ENCODE data around the gene TTC33.

TTC33 gene

DNA sequence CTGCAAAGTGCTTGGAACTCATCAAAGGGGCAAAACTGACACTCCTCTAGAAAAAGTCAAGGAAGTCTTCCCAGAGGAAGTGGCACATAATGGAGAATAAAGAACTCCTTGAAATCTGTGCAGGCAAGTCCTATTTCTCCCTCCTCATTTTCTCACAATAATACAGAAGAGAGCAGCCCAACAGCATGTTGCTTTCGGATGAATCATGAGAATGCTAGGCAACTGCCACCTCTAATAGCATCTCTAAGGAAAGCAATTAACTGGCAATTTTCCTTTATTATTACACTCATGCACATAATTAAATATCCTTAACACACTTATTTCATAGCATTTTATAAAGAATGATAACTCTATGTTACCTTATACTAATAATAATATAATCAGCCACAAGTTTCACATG lies 198.3 kb downstream of the TTC33 start:
- TF ChIP-seq ZFX (IDR thresholded peaks at IDR 0.05) = no peak
- TF ChIP-seq CTCF (conservative IDR thresholded peaks at IDR 0.05) = no peak
- H3K27ac ChIP-seq = no peak overlapping the region

DNA sequence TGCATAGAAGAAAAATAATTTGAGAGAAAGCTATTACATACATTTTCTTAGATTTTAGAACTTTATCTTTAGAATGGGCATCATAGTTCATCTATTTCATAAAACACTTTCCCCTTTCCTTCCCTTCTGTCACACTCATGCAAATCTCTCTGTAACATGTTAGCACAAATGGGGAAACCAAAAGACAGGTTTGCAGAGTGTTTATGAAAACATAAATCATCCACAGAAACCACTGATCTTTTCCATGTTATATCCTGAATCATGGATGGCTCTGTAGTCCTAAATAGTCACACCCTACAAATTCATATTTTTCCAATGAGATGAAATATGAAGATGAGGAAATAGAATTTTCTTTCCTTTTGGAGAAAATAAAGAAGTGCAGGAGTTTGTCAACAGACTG lies 198.9 kb downstream of the TTC33 start:
- no peak overlapping the region for H3K27ac ChIP-seq
- TF ChIP-seq ZFX (IDR thresholded peaks at IDR 0.05) (no peak), CTCF (conservative IDR thresholded peaks at IDR 0.05) (no peak)

DNA sequence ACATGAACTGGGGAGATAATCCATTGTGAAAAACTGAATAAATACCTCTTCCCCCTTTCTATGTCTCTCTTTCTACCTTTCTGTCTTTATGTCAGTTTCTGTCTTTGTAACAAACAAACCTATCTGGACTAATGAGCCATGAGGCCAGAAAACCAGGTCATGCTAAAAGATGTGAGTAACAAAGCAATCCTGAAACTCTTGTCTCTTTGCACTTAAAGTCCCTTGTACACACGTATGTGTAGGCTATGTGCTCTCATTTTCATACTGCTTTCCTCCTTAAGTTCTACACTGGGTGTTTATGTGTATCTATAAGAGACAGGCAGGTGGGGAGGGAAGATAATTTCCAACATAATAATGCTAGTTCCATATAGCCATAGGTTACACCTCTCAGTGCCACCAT lies 199.9 kb downstream of the TTC33 start:
- TF ChIP-seq CTCF (conservative IDR thresholded peaks at IDR 0.05) = no peak
- TF ChIP-seq ZFX (IDR thresholded peaks at IDR 0.05) = no peak
- no peak overlapping the region for H3K27ac ChIP-seq

DNA sequence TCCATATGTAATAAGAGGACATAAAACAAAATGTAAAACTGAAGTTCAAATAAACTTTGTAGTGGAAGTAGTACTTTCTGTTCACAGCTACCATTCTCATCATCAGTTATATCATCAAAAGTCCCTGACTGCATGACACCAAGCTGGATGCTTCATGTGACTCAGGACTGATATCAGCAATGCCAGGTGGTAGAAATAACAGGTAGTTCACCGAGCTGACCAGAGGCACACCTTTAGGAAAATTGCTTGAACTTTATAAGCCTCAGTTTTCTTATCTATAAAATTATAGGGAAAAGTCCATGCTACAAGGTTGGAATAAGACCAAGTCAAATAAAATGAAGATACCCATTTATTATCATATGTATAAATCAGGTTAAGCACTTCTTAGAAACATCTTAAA lies 200.9 kb downstream of the TTC33 start:
- no peak for TF ChIP-seq ZFX (IDR thresholded peaks at IDR 0.05)
- no peak for TF ChIP-seq CTCF (conservative IDR thresholded peaks at IDR 0.05)
- H3K27ac ChIP-seq = no peak overlapping the region

DNA sequence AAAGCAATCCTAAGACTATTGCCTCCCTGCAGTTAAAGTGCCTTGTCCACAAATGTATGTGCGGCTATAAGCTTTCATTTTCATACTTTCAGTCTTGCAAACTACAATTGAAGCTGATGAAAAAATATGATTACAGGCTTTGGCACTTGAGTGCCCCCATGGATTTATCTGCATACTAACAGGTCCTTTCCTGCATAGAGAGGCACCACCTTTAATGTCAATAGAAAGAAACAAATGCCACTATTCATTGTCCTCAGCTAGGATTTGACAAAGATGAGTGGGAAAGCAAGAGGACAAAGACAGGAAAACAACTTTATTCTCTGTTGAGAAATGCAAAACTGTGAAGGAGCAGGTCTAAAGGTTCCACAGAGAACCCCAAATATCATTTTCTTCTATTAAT lies 201.7 kb downstream of the TTC33 start:
- no peak overlapping the region for H3K27ac ChIP-seq

GRCh38 chr5:40552981-40553380 lies 202.8 kb downstream of the TTC33 start:
- no peak overlapping the region for H3K27ac ChIP-seq
- TF ChIP-seq CTCF (conservative IDR thresholded peaks at IDR 0.05) = no peak
- TF ChIP-seq ZFX (IDR thresholded peaks at IDR 0.05) = no peak

More for the DNA sequence above, 201.7 kb downstream of the TTC33 start:
- no peak for TF ChIP-seq CTCF (conservative IDR thresholded peaks at IDR 0.05)
- no peak for TF ChIP-seq ZFX (IDR thresholded peaks at IDR 0.05)

GRCh38 chr5:40551496-40552491 lies 204.0 kb downstream of the TTC33 start:
- no peak overlapping the region for H3K27ac ChIP-seq
- TF ChIP-seq ZFX (IDR thresholded peaks at IDR 0.05) = no peak
- no peak for TF ChIP-seq CTCF (conservative IDR thresholded peaks at IDR 0.05)

Data from C4-2B (cell line).